Astrocyte (in vitro differentiated cells and primary cell): ENCODE measurements around the gene PTPN6.

Source experiments
- EZH2 ChIP-seq: IDR thresholded peaks from 2 replicates; pipeline ENCODE4 v1.6.1; 2012; ENCODE audit warnings: mild to moderate bottlenecking, low read length, inconsistent platforms; ENCODE audit not compliant: insufficient read depth
- TF ChIP-seq, protein P1 (sequence below): IDR thresholded peaks from 2 replicates; pipeline ENCODE4 v1.5.1; 2011; ENCODE audit warnings: low read depth, mild to moderate bottlenecking, inconsistent platforms, low read length, moderate library complexity; ENCODE audit not compliant: insufficient read depth

DNA sequence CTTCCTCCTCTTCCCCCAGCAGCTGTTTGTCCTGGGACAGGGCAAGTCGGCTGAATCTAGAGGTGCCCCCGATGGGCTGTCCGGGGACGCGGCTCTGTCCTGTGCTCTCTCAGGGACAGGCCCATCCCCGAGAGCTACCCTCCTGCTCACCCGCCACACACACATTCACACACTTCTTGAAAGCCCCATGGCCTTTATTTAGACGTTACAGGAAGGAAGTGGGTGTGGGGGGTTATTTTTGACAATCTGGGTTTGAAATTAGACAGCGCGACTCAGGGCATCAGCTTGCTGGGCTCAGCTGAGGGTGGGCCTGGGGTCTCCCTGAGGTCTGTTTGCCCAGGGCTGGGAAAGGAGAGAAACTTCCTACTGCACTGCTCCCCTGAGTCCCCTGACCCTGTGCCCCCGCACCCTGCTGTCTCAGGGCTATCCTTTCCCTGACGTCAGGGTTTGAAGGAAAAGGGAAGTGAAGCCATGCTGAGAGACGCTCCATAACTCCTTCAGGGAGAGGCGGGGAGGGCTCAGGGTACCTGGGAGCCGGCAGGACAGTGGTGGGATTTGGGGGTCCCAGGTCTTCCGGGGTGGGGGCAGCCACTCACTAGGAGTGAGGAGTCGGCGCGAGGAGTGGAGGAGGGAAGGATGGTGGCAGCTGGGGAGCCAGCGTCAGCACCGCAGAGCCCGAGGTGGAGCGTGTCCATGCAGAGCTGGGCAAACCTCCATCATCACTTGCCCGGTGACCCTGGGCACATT, 8.1 kb downstream of the PTPN6 start:
- no peak for TF ChIP-seq EZH2
- TF ChIP-seq, protein P1, sequence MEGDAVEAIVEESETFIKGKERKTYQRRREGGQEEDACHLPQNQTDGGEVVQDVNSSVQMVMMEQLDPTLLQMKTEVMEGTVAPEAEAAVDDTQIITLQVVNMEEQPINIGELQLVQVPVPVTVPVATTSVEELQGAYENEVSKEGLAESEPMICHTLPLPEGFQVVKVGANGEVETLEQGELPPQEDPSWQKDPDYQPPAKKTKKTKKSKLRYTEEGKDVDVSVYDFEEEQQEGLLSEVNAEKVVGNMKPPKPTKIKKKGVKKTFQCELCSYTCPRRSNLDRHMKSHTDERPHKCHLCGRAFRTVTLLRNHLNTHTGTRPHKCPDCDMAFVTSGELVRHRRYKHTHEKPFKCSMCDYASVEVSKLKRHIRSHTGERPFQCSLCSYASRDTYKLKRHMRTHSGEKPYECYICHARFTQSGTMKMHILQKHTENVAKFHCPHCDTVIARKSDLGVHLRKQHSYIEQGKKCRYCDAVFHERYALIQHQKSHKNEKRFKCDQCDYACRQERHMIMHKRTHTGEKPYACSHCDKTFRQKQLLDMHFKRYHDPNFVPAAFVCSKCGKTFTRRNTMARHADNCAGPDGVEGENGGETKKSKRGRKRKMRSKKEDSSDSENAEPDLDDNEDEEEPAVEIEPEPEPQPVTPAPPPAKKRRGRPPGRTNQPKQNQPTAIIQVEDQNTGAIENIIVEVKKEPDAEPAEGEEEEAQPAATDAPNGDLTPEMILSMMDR: no peak
